ENCODE data around the gene APOBR.
"Not testable (repeated sequence)": the region's sequence is repeated elsewhere in the genome, so short reads cannot be mapped to it uniquely, and the experiment has no call there.

The APOBR gene

DNA sequence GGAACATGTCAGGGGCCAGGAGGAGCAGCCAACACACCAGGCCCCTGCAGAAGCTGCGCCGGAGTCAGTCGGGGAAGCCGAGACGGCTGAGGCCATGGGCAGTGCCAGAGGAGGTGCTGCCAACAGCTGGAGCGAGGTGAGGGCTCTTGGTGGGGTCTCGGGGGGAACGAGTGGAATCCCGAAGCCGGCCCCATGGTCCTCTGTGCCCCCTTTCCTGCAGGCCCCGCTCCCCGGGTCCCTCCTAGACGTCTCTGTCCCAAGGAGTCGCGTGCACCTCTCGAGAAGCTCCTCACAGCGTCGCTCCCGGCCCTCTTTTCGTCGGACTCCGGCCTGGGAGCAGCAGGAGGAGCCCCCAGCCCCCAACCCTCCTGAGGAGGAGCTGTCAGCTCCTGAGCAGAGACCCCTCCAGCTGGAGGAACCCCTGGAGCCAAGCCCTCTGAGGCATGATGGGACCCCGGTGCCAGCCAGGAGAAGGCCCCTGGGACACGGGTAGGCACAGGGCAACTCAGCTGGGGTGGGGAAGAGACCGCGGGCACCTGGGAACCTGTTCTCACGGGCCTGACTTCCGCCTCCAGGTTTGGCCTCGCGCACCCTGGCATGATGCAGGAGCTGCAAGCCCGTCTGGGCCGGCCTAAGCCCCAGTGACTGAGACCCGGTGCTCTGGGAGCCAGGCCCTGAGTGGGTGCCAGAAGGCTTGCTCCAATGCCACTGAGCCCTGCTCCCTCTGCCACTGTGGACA, 3.6 kb downstream of the APOBR start:
- no peak for DNase-seq (ENCODE audit: low spot score)

DNA sequence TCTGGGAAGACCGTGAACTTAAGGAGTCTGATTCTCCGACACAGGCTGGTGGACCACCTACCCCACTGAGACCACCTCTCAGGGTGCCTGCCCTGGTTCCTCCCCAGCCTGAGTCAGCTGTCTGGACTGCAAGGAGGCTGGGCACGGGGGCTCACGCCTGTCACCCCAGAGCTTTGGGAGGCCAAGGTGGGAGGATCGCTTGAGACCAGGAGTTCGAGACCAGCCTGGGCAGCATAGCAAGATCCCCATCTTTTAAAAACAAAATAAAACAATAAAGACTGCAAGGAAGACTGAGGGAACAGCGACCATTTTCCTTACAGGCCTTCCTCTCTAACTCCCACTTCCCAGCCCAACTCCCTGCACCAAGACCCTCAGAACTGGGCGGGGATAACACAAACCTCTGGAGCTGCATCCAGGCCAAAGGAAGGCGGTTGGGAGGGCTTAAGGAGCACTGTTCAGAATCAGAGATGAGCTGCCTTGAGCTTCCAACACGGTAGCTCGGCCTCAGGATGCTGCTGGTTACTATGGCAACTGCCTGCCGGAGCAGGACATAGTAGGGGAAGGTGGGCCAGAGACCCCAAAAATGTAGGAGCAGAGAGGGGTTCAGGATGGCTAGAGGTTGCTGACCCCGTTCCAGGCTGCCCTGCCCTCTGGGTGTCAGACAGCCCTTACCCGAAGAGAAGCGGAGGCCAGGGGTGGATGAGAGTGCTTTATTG, 4.4 kb downstream of the APOBR start:
- DNase-seq (ENCODE audit: low spot score) = no peak

GRCh38 chr16:28499854-28500253, 5.4 kb downstream of the APOBR start:
- DNase-seq (ENCODE audit: low spot score) = no peak

DNA sequence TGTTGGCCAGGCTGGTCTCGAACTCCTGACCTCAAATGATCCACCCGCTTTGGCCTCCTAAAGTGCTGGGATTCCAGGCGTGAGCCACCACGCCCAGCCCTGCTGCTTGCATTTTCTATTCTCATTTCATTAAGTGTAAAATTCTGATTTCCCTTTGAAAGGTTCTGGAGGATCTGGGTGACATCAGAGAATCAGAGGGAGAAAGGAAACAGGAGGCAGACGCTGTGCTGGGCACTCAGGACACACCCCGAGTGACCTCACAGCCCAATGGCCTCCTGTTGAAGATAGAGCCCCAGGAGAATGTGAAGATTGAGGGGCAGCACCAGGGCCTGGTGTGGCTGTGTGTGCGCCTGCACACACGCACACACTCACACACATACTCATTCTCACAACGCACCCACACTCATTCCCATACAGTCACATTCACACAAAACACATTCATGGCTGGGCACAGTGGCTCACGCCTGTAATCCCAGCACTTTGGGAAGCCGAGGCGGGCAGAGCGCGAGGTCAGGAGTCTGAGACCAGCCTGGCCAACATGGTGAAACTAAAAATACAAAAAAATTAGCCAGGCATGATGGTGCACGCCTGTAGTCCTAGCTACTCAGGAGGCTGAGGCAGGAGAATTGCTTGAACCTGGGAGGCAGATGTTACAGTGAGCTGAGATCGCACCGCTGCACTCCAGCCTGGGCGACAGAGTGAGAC, 6.2 kb downstream of the APOBR start:
- DNase-seq (ENCODE audit: low spot score) = not testable (repeated sequence)

GRCh38 chr16:28501258-28502232, 7.1 kb downstream of the APOBR start:
- no peak for DNase-seq (ENCODE audit: low spot score)

GRCh38 chr16:28502290-28502689, 7.8 kb downstream of the APOBR start:
- no peak for DNase-seq (ENCODE audit: low spot score)

DNA sequence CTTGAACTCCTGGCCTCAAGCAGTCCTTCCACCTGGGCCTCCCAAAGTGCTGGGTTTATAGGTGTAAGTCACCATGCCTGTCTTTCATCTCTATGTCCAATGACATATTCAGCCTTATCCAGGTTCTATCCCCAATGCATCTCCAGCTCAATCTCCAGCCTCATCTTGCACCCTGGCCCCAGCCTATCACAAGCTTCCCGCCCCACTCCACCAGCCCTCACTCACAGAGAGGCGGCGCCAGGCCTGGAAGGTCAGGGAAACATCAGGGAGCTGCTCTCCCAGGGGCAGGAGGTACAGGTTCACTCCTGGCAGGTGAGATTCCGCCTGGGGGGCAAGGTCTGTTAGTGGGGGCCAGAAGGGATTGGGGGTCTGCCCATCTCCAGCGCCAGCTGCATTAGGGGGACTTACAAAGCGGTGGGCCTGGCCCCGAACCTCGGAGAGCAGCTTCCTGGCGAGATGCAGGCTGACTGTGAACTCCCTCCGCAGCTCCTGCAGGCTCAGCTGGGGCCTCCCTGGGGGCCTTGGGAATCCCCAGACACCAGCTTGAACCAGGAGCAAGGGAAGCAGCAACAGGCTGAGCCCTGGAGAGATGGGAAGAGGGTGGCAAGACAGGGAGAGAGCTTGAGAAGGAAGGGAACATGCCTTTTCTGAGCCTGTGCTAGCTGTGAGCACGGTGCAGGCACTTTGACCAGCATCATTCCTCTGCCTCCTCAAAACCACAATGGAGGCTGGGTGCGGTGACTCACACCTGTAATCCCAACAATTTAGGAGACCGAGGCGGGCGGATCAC, 9.2 kb downstream of the APOBR start:
- no peak for DNase-seq (ENCODE audit: low spot score)

- DNase-seq (ENCODE audit: low spot score) = no peak
Observed at GRCh38 chr16:28504707-28505404, 10.4 kb downstream of the APOBR start.

- DNase-seq (ENCODE audit: low spot score) = no peak
Observed at GRCh38 chr16:28505489-28506137, 11.2 kb downstream of the APOBR start.

DNA sequence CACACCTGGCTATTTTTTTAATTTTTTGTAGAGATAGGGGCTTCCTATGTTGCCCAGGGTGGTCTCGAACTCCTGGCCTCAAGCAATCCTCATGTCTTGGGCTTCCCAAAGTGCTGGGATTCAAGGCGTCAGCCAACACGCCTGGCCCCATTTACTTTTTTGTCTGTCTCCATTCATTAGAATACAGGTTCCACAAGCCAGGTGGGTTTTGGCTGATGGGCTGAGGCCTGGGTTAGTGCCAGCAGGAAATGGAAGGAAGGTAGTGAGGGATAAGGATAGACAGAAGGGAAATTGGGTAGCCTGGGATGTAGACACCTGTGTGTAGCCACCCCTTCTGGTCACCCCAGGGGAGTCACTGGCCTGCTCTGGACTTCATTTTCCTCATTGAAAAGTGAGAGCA, 16.6 kb downstream of the APOBR start:
- DNase-seq (ENCODE audit: low spot score) = no peak

DNA sequence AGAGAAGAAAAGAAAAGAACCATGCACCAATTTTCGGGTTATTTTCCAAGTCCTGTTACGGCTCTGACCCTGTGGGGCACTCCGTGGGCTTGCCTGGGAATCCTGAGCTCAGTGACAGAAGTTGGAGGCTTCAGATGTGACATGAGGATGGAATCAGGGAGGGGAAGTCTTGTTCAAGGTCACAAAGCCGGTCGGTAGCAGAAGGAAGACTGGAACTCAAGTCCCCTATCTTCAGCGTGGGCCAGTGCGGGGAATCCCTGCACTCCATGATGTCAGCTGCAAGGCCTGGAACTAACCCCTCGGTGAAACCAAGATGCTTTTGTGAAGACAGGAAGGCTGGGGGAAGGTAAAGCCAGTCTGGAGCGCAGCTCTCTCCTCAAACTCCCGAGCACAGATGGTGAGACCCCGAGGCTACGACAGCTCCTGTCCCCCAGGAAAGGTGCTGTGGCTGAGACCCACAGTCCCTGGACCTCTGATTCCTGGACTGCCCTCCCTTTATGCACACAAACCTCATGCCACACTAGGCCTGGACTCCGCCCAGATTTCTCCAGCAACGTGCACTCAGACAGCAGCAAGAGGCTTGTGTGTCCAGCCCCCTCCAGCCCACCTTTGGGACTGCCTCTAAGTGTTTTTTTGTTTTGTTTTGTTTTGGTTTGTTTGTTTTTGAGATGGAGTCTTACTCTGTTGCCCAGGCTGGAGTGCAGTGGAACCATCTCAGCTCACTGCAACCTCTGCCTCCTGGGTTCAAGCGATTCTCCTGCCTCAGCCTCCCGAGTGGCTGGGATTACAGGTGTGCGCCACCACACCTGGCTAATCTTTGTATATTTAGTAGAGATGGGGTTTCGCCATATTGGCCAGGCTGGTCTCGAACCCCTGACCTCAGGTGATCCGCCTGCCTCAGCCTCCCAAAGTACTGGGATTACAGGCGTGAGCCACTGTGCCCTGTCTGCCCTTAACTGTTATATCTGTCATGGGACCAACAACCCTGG, 17.7 kb downstream of the APOBR start:
- no peak for DNase-seq (ENCODE audit: low spot score)

DNA sequence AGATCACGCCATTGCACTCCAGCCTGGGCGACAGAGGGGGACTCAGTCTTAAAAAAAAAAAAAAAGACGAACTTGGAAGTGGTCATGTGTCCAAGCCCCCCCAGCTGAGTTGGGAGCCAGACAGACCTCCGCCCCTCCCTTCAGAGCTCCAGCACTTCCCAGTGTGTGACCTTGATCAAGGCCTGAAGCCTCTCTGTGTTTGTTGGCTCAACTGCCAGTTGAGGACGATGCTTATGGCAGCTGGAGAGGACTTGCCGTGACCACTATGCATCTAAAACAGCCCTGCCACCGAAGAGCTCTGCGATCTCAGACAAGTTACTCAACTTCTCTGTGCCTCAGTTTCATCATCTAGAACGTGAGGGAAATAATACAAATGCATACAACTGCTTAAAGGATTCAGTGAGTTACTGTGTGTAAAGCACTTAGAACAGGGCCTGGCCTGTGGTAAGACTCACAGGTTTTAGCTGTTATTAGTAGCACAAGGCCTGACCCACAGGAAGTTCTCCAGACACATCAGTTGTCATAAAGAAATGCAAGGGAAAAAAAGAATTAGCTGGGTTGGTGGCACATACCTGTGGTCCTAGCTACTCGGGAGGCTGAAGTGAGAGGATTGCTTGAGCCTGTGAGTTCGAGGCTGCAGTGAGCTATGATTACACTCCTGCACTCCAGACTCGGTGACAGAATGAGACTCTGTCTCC, 19.2 kb downstream of the APOBR start:
- DNase-seq (ENCODE audit: low spot score) = no peak

- DNase-seq (ENCODE audit: low spot score) = no peak
Observed at GRCh38 chr16:28514246-28514645, 19.8 kb downstream of the APOBR start.

GRCh38 chr16:28520672-28521071, 26.2 kb downstream of the APOBR start:
- DNase-seq (ENCODE audit: low spot score) = no peak

GRCh38 chr16:28521436-28521835, 27.0 kb downstream of the APOBR start:
- DNase-seq (ENCODE audit: low spot score) = no peak

GRCh38 chr16:28522792-28523191, 28.3 kb downstream of the APOBR start:
- no peak for DNase-seq (ENCODE audit: low spot score)

GRCh38 chr16:28524681-28525171, 30.3 kb downstream of the APOBR start:
- no peak for DNase-seq (ENCODE audit: low spot score)

All from putamen (tissue), 1 donor.